Hematopoietic multipotent progenitor cell treated with erythropoietin and hydrocortisone succinate and interleukin-3 and kit ligand, for 8 days (in vitro differentiated cells): ENCODE results near the gene GALNS.
"Not testable (repeated sequence)": the region's sequence is repeated elsewhere in the genome, so short reads cannot be mapped to it uniquely, and the experiment has no call there.

ENCODE experiments used
- DNase-seq: peaks from one replicate; pipeline ENCODE4 v3.0.0-alpha.2; 2015

Gene GALNS

DNA sequence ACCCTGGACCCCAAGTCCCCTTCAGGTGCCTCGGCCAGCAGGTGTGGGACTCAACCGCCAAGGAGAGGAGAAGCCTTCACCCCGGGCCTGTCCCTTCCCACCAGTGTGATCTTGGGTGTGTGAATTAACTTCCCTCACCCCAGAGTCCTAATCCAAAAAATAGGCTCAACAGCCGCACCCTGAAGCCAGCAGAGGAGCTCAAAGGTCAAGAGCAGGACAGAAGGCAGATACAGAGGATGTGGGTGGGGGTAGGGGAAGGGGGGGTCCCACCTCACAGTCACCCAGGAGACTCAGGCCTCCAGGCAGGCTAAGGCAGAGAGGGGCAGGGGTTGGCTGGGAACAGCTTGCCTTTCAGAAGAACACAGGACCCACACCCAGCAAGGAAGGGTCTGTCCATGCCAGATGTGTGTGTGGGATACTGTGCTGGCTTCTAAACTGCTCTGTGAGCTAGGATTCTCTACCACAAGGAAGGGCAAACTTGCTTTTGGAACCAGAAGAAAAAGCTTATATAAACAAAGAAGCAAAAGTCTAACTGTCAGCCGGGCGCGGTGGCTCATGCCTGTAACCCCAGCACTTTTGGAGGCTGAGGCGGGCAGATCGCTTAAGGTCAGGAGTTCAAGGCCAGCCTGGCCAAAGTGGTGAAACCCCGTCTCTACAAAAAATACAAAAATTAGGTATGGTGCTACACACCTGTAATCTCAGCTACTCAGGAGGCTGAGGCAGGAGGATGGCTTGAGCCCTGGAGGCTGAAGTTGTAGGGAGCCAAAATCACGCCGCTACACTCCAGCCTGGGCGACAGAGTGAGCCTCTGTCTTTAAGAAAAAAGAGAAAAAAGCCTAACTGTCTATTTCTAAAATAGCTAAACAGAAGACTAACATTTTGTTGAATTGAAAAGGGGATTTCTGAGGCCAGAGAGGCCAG, 76.3 kb downstream of the GALNS start:
- no peak for DNase-seq

DNA sequence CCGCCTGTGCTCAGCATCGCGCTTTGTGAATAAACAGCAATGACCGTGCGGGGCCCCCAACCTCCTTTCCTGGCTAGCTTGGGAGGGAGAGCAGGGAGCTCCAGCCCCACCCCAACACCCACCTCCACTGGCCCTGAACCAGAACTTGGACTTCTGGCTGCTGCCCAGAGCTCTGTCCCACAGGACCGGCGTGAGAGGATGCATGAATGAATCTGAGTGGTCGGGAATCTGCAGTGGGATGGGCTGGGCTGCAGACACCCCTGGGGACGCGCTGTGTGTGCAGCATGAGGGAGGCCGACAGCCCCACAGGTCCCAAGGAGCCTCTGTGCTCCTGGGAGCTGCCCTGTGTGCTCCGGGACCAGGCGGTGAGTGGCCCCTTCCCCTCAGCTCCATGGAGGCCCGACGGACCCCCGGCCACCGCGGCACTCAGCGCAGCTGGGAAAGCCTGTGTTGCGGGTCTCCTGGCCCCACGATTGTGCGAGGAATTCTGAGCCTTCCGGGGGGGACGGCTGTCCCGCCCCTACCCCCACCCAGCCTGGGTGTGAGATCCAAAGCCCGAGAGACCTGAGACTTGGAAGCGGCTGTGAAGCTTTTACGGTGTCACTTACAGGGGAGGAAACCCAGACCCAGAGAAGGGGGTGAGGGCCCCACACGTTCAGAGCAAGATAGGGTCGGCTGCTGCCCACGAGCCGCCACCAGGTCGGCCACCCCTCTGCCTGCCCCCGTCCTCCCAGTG, 77.2 kb downstream of the GALNS start:
- DNase-seq = no peak

- no peak for DNase-seq
Measured at GRCh38 chr16:88778541-88779065, 78.1 kb downstream of the GALNS start.

DNA sequence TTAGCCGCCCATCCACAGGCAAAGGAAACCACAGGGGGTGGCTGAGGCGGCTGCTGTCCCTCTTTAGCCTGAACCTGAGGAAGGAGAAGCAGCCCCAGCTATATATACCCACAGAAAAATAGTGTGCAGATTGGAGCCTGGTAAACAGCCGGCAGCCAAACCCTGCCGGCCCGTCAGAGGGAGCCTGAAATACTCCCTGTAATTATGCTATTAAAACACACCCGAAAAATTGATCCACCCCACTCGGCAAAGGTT, 78.5 kb downstream of the GALNS start:
- no peak for DNase-seq

- DNase-seq = no peak
Measured at GRCh38 chr16:88777471-88778270, 79.1 kb downstream of the GALNS start.

- no peak for DNase-seq
Measured at GRCh38 chr16:88775825-88776224, 80.9 kb downstream of the GALNS start.

- DNase-seq = no peak
Measured at GRCh38 chr16:88774544-88775393, 82.0 kb downstream of the GALNS start.

GRCh38 chr16:88773812-88774291, 82.9 kb downstream of the GALNS start:
- DNase-seq = peak; percentile 88

DNA sequence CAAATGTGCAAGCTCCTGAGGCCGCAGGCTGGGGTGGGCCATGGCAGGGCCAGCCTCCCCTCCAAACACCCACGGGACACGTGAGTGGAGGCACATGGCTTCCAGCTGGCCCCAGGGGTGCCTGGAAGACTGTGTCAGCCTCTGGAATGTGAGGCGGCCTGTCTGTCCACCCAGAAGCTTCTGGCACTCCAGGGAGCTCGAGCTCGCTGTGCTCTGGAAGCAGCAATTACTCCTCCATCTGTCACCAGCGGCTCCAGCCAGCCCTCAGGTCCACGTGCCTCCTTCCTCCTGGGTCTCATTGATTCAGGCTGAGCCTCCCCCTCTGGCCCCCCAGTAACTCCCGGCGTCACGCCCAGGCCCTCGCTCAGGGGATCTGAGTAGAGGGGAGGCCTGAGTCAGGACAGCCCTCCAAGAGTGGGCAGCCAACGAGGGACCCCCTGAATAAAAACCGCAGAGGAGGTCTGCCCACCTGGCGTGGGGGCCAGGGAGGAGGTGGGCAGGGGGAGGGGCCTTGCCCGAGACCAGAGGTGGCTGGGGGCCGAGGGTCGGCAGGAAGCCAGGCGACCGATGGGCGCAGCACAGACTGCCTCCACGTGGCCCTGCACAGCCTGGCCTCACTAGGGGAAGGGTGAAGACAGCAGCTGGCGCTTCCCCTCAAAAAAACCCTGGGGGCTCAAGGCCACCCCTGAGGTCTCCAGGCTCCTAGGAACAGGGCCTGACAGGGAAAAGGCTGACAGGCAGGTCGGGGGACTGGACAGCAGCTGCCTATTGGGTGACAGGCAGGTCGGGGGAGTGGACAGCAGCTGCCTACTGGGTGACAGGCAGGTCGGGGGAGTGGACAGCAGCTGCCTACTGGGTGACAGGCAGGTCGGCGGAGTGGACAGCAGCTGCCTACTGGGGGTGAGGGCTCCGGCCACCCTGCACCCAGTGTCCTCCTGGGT, 83.6 kb downstream of the GALNS start:
- no peak for DNase-seq

- not testable (repeated sequence) for DNase-seq
Measured at GRCh38 chr16:88771781-88772180, 85.0 kb downstream of the GALNS start.

DNA sequence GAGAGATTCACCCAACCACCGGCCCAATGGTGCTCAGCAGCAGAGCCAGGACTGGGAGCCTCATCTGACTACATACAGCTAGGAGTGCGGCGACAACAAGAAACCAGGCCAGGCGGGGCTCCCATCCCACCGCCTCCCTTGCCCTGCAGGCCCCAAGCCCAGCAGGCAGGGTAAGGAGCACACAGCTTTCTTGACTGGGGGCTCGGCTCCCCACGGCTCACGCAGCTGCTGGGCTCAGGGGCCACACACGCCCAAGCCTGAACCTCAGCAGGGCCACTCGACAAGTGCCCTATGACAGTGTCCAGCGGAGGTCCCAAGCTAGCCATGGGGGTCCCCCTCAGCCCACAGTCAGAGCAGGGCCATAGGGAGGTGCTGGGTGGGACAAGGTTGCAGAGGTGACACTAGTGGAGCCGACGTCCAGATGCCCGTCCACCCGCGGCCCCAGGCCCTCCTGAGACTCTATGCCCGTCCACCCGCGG, 85.4 kb downstream of the GALNS start:
- DNase-seq = no peak

DNA sequence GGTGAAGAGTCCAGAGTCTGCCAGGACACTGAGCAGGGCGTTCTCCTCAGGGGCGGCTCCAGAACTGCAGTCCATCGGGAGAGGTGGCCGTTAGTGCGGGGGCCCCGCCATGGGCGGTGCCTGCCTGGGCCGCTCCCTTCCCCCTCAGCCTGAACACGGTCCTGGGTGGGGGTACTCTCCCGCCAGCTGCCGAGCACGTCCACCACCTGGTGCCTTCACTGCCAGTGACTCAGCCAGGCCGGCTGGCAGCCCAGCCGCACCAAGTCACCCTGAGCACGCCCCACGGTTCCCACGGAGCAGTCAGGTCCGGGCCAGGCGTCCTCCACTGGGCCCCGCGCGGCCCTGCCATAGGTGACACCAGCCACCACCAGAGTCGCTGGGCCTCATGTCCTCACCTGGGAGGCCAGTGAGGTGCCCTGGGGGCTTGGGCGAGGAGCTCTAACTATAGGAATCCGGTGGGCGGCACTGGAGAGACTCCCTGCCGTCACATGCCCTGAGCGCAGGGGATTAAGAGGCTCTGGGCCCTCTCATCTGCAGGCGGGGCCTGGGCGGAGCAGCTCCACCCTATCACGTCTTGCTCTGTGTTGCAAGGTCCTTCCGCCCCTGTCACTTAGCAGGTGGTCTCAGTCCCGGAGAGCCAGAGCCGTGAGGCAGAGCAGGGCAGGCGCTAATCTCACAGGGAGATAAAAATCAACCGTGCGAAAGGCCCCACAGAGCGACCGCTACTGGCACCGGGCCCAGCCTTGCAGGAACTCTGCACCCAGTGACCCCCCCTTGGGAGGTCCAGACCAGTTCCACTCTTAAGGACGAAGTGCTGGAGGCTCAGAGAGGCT, 86.1 kb downstream of the GALNS start:
- peak; percentile 88 for DNase-seq

DNA sequence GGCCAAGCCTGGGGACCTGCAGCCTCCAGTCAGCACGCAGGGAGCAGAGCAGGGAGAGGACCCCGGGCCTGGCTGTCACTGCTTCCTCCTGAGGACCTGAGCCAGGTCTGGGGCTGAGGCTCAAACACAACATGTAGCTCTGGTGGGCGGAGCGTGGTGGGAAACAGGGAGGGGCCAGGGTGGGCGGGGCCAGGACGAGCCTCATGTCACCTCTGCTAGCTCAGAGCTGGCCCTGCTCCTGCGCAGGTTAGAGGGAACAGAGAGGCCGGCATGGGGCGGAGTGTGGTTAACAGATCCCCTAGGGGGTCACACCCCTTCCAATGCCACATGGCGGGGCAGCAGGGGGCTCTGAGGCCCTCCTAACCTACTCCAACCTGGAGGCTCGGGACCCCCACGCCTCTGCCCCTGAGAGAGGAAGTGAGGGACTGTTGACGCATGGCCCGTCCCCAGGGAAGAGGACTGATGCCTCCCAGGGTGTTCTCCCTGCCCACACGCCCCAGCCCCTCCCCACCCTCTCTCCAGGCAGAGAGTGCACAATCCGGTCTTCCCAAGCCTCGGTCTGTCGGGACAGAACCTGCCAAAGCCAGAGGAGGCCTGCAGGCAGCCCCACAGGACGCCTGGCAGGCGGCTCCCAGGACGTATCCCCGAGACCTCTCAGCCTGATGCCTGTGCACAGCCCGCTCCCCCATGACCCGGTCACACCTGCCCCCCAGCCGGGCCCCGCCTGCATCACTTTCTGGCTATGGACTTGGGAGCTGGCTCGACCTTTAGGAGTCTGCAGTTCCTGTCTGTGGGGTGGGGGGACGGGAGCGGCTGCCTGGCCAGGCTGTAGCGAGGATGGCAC, 86.9 kb downstream of the GALNS start:
- peak; percentile 71 for DNase-seq

DNA sequence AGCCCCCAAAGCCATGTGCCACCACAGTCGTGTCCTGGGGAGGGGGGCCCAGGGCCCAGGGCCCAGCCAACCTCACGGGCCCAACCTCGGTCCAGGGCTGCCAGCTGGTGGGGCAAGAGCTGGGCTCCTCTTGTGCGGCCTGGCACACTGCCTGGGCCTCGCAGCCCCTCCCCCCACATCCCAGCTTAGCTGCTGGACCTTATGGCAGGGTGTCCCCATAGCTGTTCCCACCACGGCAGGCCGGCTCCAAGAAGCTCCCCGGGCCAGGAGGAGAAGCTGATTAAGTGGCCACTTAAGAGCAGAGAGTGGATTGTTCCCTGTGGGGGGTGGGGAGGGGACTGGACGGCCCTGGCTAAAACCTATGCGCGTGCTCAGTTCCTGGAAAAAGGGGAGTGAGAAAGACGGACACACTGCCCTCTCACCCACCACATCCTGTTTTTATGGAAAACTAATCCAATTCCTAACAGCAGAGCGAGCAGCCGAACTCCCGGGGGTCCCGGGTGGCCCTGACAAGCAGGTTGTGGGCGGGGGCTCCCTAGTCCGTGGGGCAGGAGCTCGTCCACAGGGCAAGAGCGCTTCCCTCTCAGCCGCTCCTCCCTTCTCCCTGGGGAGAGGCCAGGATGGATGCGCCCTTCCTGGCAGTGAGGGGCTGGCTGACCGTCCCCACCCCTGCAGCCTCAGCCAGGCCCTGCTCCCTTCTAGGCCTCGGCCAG, 88.5 kb downstream of the GALNS start:
- DNase-seq = no peak

DNA sequence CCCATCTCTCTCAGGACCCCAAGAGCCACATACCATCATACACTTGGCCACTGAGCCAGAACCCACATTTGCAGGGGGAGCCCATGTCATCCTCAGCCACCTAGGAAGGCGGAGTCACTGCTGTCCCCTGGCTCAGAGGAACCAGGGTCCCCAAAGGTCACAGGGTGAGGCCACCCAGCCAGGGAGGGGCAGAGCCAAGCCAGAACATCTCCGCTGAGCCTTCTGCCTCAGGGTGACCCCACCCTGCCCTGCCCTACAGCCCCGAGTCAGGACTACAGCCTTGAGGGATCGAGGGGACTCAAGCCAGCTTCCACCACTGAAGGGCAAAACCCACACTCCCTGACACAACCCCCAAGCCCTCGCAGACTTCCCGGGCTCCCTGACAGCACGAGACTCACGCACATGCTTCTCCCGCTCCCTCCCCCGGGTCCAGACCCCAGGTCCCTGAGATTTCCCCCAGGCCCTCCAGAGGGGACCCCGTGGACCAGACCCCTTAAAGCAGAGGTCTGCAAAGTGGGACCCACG, 89.1 kb downstream of the GALNS start:
- DNase-seq = peak; percentile 30

- no peak for DNase-seq
Measured at GRCh38 chr16:88766975-88767374, 89.8 kb downstream of the GALNS start.

GRCh38 chr16:88764913-88765349, 91.8 kb downstream of the GALNS start:
- DNase-seq = no peak

DNA sequence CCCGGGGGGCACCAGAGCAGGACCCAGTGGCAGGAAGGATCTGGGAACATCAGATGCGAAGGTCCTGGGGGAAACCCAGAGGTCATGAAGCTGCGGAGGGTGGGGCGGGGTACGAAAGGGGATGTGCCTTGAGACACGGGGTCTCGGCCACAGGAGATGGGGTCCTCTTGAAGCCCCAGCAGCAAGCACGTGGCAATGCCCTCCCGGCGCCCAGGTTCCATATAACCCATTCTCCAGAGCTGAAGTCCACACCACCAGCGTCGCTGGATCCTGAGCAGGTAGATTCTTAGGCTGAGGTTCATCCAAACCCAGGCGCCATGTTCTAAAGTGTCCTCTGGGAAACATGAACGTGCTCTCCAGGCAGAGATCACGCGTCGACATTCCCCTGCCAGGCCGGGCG, 92.7 kb downstream of the GALNS start:
- DNase-seq = no peak
